ENCODE measurements around the gene EPHA3.

The EPHA3 gene

DNA sequence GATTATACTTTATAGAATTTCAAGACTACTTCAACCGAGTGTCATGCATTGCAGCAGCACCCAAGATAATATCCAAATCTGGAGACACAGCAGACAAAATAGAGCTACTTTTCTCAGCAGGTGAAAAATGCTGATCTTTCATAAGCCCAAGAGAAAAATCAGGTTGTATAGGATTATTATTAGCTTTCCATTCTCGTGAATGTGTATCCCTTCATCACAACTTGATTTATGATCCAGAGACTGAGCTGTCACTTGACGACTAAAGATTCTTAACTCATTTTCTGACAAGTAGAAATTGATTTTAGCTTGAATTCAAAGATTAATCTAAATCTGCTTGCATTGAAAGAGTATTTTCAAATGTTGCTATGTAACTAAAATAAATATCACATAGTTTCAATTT is 32.4 kb downstream of the EPHA3 start:
- no peak overlapping the region for H3K27ac ChIP-seq (ENCODE audit: low read depth, low read length)
- no peaks in the 10 kb centered on the region for H3K4me1 ChIP-seq (ENCODE audit: control insufficient read depth in 5 of 5, insufficient read depth in 5 of 5, low read length in 5 of 5)
- no peaks in the 10 kb centered on the region for H3K9me3 ChIP-seq (ENCODE audit: control insufficient read depth in 5 of 5, low read length in 5 of 5)
- no peak overlapping the region for H3K4me3 ChIP-seq (ENCODE audit: low read depth in 1 of 5, low read length in 5 of 5)
- H3K9ac ChIP-seq (ENCODE audit: low read length in 5 of 5), result no peak overlapping the region
- H3K36me3 ChIP-seq (ENCODE audit: control insufficient read depth in 5 of 5, insufficient read depth in 5 of 5, low read length in 5 of 5), result no peaks in the 10 kb centered on the region
- no peaks in the 10 kb centered on the region for H3K27me3 ChIP-seq (ENCODE audit: control insufficient read depth in 5 of 5, insufficient read depth in 4 of 5, low read length in 5 of 5)

DNA sequence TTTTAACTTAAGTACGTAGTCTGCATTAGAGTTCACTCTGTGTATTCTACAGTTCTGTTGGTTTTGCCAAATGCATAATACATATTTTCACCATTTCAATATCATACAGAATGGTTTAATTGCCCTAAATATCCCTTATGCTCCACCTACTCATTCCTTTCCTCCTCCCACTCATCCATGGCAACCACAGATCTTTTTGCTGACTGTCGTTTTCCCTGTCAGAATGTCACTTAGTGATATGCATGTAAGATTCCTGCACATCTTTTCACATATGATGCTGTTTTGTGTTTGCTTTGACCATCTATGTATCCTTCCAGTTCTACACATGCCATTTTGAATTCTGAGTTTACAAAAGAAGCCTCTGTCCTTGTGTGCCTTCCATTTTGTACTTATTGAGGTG is 36.7 kb downstream of the EPHA3 start:
- Histone ChIP-seq H3K9ac (ENCODE audit: low read length in 5 of 5) (no peak overlapping the region), H3K27ac (ENCODE audit: low read depth, low read length) (no peak overlapping the region), H3K9me3 (ENCODE audit: control insufficient read depth in 5 of 5, low read length in 5 of 5) (no peaks in the 10 kb centered on the region), H3K36me3 (ENCODE audit: control insufficient read depth in 5 of 5, insufficient read depth in 5 of 5, low read length in 5 of 5) (no peaks in the 10 kb centered on the region), H3K4me3 (ENCODE audit: low read depth in 1 of 5, low read length in 5 of 5) (no peak overlapping the region), H3K4me1 (ENCODE audit: control insufficient read depth in 5 of 5, insufficient read depth in 5 of 5, low read length in 5 of 5) (no peaks in the 10 kb centered on the region), H3K27me3 (ENCODE audit: control insufficient read depth in 5 of 5, insufficient read depth in 4 of 5, low read length in 5 of 5) (no peaks in the 10 kb centered on the region)

DNA sequence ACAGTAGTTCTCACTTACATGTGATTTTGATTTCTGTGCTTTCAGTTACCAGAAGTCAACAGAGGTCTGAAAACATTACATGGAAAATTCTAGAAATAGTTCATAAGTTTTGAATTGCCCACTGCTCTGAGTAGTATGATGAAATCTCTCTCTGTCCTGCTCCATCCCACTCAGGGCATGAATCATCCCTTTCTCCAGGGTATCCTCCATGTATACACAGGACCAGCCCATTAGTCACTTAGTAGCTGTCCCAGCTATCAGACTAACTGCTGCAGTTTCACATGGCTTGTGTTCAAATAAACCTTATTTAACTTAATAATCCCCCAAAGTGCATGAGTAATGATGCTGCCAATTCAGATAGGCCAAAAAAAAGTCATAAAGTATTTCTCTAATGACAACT is 38.6 kb downstream of the EPHA3 start:
- Histone ChIP-seq H3K27ac (ENCODE audit: low read depth, low read length) (no peak overlapping the region), H3K9me3 (ENCODE audit: control insufficient read depth in 5 of 5, low read length in 5 of 5) (no peaks in the 10 kb centered on the region), H3K4me3 (ENCODE audit: low read depth in 1 of 5, low read length in 5 of 5) (no peak overlapping the region), H3K4me1 (ENCODE audit: control insufficient read depth in 5 of 5, insufficient read depth in 5 of 5, low read length in 5 of 5) (no peaks in the 10 kb centered on the region), H3K36me3 (ENCODE audit: control insufficient read depth in 5 of 5, insufficient read depth in 5 of 5, low read length in 5 of 5) (no peaks in the 10 kb centered on the region), H3K9ac (ENCODE audit: low read length in 5 of 5) (no peak overlapping the region), H3K27me3 (ENCODE audit: control insufficient read depth in 5 of 5, insufficient read depth in 4 of 5, low read length in 5 of 5) (no peaks in the 10 kb centered on the region)

DNA sequence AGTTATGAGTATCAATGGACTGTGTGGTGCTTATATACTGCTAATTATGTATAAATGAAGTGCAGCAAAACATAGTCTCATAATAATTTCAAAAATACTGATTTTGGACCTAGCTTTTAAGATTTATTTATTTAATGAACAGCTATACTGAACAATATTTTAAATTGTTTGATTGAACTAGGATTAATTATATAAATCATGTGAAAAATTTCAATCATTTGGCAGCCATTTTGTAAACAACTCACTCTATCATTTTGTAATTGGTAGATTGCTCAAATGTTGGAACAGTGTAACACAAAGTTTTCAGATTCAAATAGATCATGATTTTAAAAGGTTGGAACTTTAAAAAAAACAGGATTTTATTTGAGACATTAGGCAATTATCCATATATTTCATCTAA is 47.0 kb downstream of the EPHA3 start:
- H3K27me3 ChIP-seq (ENCODE audit: control insufficient read depth in 5 of 5, insufficient read depth in 4 of 5, low read length in 5 of 5), result no peaks in the 10 kb centered on the region
- no peak overlapping the region for H3K27ac ChIP-seq (ENCODE audit: low read depth, low read length)
- H3K4me3 ChIP-seq (ENCODE audit: low read depth in 1 of 5, low read length in 5 of 5), result no peak overlapping the region
- no peak overlapping the region for H3K9ac ChIP-seq (ENCODE audit: low read length in 5 of 5)
- H3K4me1 ChIP-seq (ENCODE audit: control insufficient read depth in 5 of 5, insufficient read depth in 5 of 5, low read length in 5 of 5), result no peaks in the 10 kb centered on the region
- H3K36me3 ChIP-seq (ENCODE audit: control insufficient read depth in 5 of 5, insufficient read depth in 5 of 5, low read length in 5 of 5), result no peaks in the 10 kb centered on the region
- no peaks in the 10 kb centered on the region for H3K9me3 ChIP-seq (ENCODE audit: control insufficient read depth in 5 of 5, low read length in 5 of 5)

DNA sequence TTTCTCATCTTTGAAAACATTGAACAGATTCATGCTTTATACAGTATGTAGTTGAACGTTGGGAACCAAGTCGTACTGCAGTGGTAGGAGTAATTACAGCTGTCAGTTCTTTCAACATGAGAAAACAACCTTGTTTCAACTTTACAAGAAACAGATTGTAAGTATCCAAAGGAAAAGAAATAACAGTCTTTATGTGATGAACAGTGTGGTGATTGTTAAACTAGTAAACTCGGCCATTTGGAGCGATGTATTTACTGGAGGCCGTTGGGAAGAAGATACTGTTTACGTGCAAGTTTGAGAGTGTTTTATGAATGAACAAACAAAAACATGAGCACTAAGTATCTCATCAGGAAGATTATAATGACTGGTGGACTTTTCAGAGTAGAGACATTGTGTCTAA is 48.4 kb downstream of the EPHA3 start:
- Histone ChIP-seq H3K4me1 (ENCODE audit: control insufficient read depth in 5 of 5, insufficient read depth in 5 of 5, low read length in 5 of 5) (no peaks in the 10 kb centered on the region), H3K27ac (ENCODE audit: low read depth, low read length) (no peak overlapping the region), H3K27me3 (ENCODE audit: control insufficient read depth in 5 of 5, insufficient read depth in 4 of 5, low read length in 5 of 5) (no peaks in the 10 kb centered on the region)

DNA sequence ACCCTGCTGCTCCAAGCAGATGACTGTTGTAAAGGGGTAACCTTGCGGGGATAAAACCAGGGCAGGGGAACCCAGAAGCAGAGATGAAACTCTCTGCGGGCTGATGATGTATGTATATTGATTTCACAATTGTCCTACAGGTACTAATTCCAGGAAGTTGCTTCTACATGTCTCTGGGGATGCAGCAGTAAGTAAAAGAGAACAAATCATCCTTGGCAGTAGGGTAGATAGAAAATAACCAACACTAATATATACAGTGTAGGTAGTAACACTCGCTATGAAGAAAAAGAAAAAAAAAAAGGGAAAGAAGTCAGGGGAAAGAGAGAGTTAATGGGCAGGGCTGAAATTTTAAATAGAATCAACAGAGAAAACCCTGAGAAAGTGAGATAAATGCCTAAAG is 50.2 kb downstream of the EPHA3 start:
- Histone ChIP-seq H3K4me1 (ENCODE audit: control insufficient read depth in 5 of 5, insufficient read depth in 5 of 5, low read length in 5 of 5) (no peaks in the 10 kb centered on the region), H3K27ac (ENCODE audit: low read depth, low read length) (no peak overlapping the region), H3K4me3 (ENCODE audit: low read depth in 1 of 5, low read length in 5 of 5) (no peak overlapping the region), H3K27me3 (ENCODE audit: control insufficient read depth in 5 of 5, insufficient read depth in 4 of 5, low read length in 5 of 5) (no peaks in the 10 kb centered on the region), H3K9ac (ENCODE audit: low read length in 5 of 5) (no peak overlapping the region), H3K9me3 (ENCODE audit: control insufficient read depth in 5 of 5, low read length in 5 of 5) (no peaks in the 10 kb centered on the region), H3K36me3 (ENCODE audit: control insufficient read depth in 5 of 5, insufficient read depth in 5 of 5, low read length in 5 of 5) (no peaks in the 10 kb centered on the region)

More for the DNA sequence above, 48.4 kb downstream of the EPHA3 start:
- Histone ChIP-seq H3K9me3 (ENCODE audit: control insufficient read depth in 5 of 5, low read length in 5 of 5) (no peaks in the 10 kb centered on the region), H3K9ac (ENCODE audit: low read length in 5 of 5) (no peak overlapping the region), H3K4me3 (ENCODE audit: low read depth in 1 of 5, low read length in 5 of 5) (no peak overlapping the region), H3K36me3 (ENCODE audit: control insufficient read depth in 5 of 5, insufficient read depth in 5 of 5, low read length in 5 of 5) (no peaks in the 10 kb centered on the region)

DNA sequence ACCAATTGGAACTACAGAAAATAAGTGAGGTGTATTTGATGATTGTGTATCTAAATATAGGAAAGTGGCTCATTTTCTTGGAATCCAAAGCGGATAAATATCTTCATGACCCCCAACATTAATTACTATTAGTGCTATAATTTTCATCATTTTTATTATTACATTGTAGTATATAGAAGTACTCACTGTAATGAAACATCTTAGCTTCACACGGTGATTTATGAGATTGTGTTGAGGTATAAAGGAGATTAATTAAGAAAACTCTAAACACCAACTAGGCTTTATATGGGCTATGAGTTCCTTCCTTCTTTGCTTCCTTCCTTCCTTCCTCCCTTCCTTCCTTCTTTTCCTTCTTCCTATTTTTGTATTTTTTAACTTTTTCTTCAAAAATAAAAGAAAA is 52.2 kb downstream of the EPHA3 start:
- H3K4me3 ChIP-seq (ENCODE audit: low read depth in 1 of 5, low read length in 5 of 5), result no peak overlapping the region
- H3K36me3 ChIP-seq (ENCODE audit: control insufficient read depth in 5 of 5, insufficient read depth in 5 of 5, low read length in 5 of 5), result no peaks in the 10 kb centered on the region
- no peaks in the 10 kb centered on the region for H3K4me1 ChIP-seq (ENCODE audit: control insufficient read depth in 5 of 5, insufficient read depth in 5 of 5, low read length in 5 of 5)
- no peak overlapping the region for H3K9ac ChIP-seq (ENCODE audit: low read length in 5 of 5)
- H3K9me3 ChIP-seq (ENCODE audit: control insufficient read depth in 5 of 5, low read length in 5 of 5), result no peaks in the 10 kb centered on the region
- no peaks in the 10 kb centered on the region for H3K27me3 ChIP-seq (ENCODE audit: control insufficient read depth in 5 of 5, insufficient read depth in 4 of 5, low read length in 5 of 5)
- no peak overlapping the region for H3K27ac ChIP-seq (ENCODE audit: low read depth, low read length)

DNA sequence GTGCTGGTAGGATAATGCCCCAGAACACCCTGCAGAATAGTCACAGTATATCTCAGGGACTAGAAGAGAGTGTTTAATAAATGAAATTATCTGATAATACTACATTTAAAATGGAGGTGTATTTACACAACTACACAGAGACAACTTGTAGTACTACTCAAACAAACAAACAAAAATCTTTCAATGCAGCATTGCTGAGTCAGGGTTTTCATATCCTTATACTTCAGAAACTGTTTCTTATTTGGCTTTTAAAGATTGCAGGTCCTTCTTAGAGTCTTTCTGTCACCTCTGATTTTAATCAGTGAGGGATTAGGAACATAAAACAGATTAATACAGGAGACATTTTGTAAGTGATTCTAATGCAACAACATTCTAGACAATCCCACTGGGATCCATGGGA is 57.4 kb downstream of the EPHA3 start:
- H3K9me3 ChIP-seq (ENCODE audit: control insufficient read depth in 5 of 5, low read length in 5 of 5), result no peaks in the 10 kb centered on the region
- H3K27me3 ChIP-seq (ENCODE audit: control insufficient read depth in 5 of 5, insufficient read depth in 4 of 5, low read length in 5 of 5), result no peaks in the 10 kb centered on the region
- H3K36me3 ChIP-seq (ENCODE audit: control insufficient read depth in 5 of 5, insufficient read depth in 5 of 5, low read length in 5 of 5), result no peaks in the 10 kb centered on the region
- H3K9ac ChIP-seq (ENCODE audit: low read length in 5 of 5), result no peak overlapping the region
- H3K4me1 ChIP-seq (ENCODE audit: control insufficient read depth in 5 of 5, insufficient read depth in 5 of 5, low read length in 5 of 5), result no peaks in the 10 kb centered on the region
- no peak overlapping the region for H3K4me3 ChIP-seq (ENCODE audit: low read depth in 1 of 5, low read length in 5 of 5)
- no peak overlapping the region for H3K27ac ChIP-seq (ENCODE audit: low read depth, low read length)

DNA sequence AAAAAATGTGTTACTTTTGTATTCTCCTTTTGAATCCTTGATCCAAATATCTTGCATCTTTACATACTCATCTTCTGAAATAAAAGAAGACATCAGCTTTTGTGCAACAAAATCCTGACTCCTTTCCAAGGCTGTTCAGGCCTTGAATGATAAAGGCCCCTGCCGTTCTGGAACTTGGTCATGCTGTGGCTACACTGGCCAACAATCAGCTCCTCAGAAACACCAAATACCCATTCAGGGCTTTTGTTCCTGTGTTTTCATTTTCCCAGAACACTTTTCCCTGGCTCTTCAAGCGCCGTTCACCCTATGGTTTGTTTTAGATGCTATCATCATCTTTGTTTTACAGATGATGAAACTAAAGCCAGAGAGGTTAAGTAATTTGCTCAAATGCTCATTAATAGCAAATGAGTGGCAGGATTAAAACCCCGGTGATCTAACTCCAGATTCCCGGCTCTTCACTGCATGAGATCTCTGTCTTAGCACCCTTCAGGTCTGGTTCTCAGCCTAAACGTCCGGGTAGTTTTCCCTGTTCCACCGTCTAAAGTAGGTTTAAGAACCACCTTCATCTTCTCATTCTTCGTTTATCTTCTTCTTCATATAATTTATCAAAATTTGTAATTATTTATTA is 58.3 kb downstream of the EPHA3 start:
- Histone ChIP-seq H3K4me1 (ENCODE audit: control insufficient read depth in 5 of 5, insufficient read depth in 5 of 5, low read length in 5 of 5) (no peaks in the 10 kb centered on the region), H3K9me3 (ENCODE audit: control insufficient read depth in 5 of 5, low read length in 5 of 5) (no peaks in the 10 kb centered on the region), H3K4me3 (ENCODE audit: low read depth in 1 of 5, low read length in 5 of 5) (no peak overlapping the region), H3K27ac (ENCODE audit: low read depth, low read length) (no peak overlapping the region), H3K9ac (ENCODE audit: low read length in 5 of 5) (no peak overlapping the region), H3K36me3 (ENCODE audit: control insufficient read depth in 5 of 5, insufficient read depth in 5 of 5, low read length in 5 of 5) (no peaks in the 10 kb centered on the region), H3K27me3 (ENCODE audit: control insufficient read depth in 5 of 5, insufficient read depth in 4 of 5, low read length in 5 of 5) (no peaks in the 10 kb centered on the region)

DNA sequence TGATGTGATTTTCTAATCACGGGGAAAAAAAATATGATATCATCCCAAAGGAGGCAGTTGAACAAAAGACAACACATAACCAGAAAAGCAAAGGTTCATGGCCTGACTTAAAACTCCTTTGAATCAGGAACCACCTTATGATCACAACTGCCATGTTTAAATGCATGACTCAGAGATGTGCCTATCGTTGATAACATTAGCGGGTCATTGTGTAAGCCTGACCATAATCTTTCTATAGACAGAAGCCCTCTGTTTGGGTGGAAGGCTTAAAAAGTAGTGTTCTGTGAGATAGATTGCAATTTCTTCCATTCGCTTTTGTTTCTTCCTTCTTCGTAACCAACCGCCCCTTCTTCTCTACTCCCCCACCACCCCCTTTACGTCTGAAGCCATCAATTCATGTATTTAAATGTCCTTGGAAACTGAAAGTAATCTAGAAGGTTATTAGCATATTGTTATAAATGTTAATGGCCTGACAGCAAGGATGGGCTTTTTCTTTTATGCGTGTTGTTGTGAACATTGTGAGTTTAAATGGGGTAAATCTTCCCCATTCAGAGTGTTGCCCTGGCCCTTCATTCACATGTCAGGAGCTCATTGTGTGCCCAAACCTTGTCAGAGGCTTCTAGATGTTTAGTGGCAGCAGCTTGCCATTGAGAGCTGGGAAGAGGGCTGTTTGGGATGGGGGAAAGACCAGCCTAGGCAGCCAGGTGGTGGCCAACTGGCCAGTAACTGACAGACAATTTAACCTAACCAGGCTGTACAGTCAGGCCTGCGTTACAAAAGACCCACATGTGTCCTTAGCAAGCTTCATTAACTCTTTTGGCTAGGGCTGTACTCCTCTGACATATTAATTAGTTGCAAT is 64.5 kb downstream of the EPHA3 start:
- no peaks in the 10 kb centered on the region for H3K4me1 ChIP-seq (ENCODE audit: control insufficient read depth in 5 of 5, insufficient read depth in 5 of 5, low read length in 5 of 5)
- no peaks in the 10 kb centered on the region for H3K36me3 ChIP-seq (ENCODE audit: control insufficient read depth in 5 of 5, insufficient read depth in 5 of 5, low read length in 5 of 5)
- no peak overlapping the region for H3K27ac ChIP-seq (ENCODE audit: low read depth, low read length)
- no peaks in the 10 kb centered on the region for H3K9me3 ChIP-seq (ENCODE audit: control insufficient read depth in 5 of 5, low read length in 5 of 5)
- no peak overlapping the region for H3K9ac ChIP-seq (ENCODE audit: low read length in 5 of 5)
- H3K27me3 ChIP-seq (ENCODE audit: control insufficient read depth in 5 of 5, insufficient read depth in 4 of 5, low read length in 5 of 5), result no peaks in the 10 kb centered on the region
- H3K4me3 ChIP-seq (ENCODE audit: low read depth in 1 of 5, low read length in 5 of 5), result no peak overlapping the region
